LNCAP (cell line): ENCODE data around the gene SLC9A2.

Experiments
- CTCF ChIP-seq: fragments of 450-650 bp; IDR thresholded peaks from 2 replicates; pipeline ENCODE4 v1.5.1; 2017; ENCODE audit warnings: mild to moderate bottlenecking

SLC9A2 gene

GRCh38 chr2:102622646-102623045 lies 3.3 kb downstream of the SLC9A2 start:
- TF ChIP-seq CTCF: no peak

GRCh38 chr2:102630458-102630857 lies 11.1 kb downstream of the SLC9A2 start:
- TF ChIP-seq CTCF: no peak

GRCh38 chr2:102632380-102633175 lies 13.2 kb downstream of the SLC9A2 start:
- no peak for TF ChIP-seq CTCF

GRCh38 chr2:102634831-102635241 lies 15.5 kb downstream of the SLC9A2 start:
- no peak for TF ChIP-seq CTCF

GRCh38 chr2:102635317-102635716 lies 16.0 kb downstream of the SLC9A2 start:
- TF ChIP-seq CTCF: no peak

GRCh38 chr2:102636283-102636907 lies 17.0 kb downstream of the SLC9A2 start:
- TF ChIP-seq CTCF: no peak

GRCh38 chr2:102637358-102637757 lies 18.0 kb downstream of the SLC9A2 start:
- TF ChIP-seq CTCF: no peak
